Activated naive CD4-positive, alpha-beta T cell treated with anti-CD3 and anti-CD28 coated beads for 36 hours (primary cell): Measurements from ENCODE around the gene RPS6KA6. TPM values are rescaled to one million over a fixed set of nuclear protein-coding genes. Genes with fewer than 3 reads are reported as not detected.

ENCODE experiments used
- CTCF ChIA-PET: fragments of 350-600 bp; sonication (Branson Sonifier 250); formaldehyde crosslinking; loops from one replicate; lab custom pipeline; 2021; ENCODE audit warnings: antibody characterized with exemption; lab: Charles Lee
- DNase-seq: peaks from one replicate; pipeline ENCODE4 v3.0.0-alpha.2; 2020
- H3K27ac Mint-ChIP-seq: one replicate; pipeline ENCODE4 v1.8.0; 2021; ENCODE audit warnings: mild to moderate bottlenecking, mixed read lengths
- H3K27me3 Mint-ChIP-seq: one replicate; pipeline ENCODE4 v1.8.0; 2021; ENCODE audit warnings: low read depth, mixed read lengths
- H3K36me3 Mint-ChIP-seq: one replicate; pipeline ENCODE4 v1.8.0; 2021; ENCODE audit warnings: low read depth, mixed read lengths
- H3K4me1 Mint-ChIP-seq: one replicate; pipeline ENCODE4 v1.8.0; 2021; ENCODE audit warnings: low read depth, mixed read lengths
- H3K4me3 Mint-ChIP-seq: one replicate; pipeline ENCODE4 v1.8.0; 2021; ENCODE audit warnings: mild to moderate bottlenecking, moderate library complexity, mixed read lengths
- H3K9me3 Mint-ChIP-seq: one replicate; pipeline ENCODE4 v1.8.0; 2021; ENCODE audit warnings: mixed read lengths
- intact Hi-C: fragments of 100-400 bp; cut with micrococcal nuclease; formaldehyde crosslinking; loops from one replicate; pipeline ENCODE4 v1.15.1; 2023
- microRNA-seq: library from miRNA; unstranded; fragments of <30 nt; microRNA quantifications from one replicate; pipeline ENCODE4 v1.2.0, GENCODE V29; 2022; ENCODE audit warnings: borderline microRNAs expressed, borderline replicate concordance
- total RNA-seq, 2 experiments: library from RNA; stranded (reverse); gene quantifications; one replicate each; pipeline ENCODE4 v1.2.3, GENCODE V29; 2021

Gene RPS6KA6
- total RNA-seq, 2 experiments from 2014 or later, result 0.02 TPM; not detected in 1

- no peak overlapping the region for H3K27ac Mint-ChIP-seq
- no peak for DNase-seq
- no peaks in the 10 kb centered on the region for H3K36me3 Mint-ChIP-seq
- H3K9me3 Mint-ChIP-seq, result no peaks in the 10 kb centered on the region
- intact Hi-C loops, result no loop called here
- no peaks in the 10 kb centered on the region for H3K4me1 Mint-ChIP-seq
- H3K27me3 Mint-ChIP-seq, result no peaks in the 10 kb centered on the region
- H3K4me3 Mint-ChIP-seq, result no peak overlapping the region
- CTCF ChIA-PET, result no interaction called here
Measured at GRCh38 chrX:84064814-84065213, 123.2 kb downstream of the RPS6KA6 start.

GRCh38 chrX:84064164-84064563 is 123.8 kb downstream of the RPS6KA6 start:
- no peaks in the 10 kb centered on the region for H3K9me3 Mint-ChIP-seq
- no peak overlapping the region for H3K4me3 Mint-ChIP-seq
- no peaks in the 10 kb centered on the region for H3K4me1 Mint-ChIP-seq
- CTCF ChIA-PET, result no interaction called here
- no peaks in the 10 kb centered on the region for H3K27me3 Mint-ChIP-seq
- no peak overlapping the region for H3K27ac Mint-ChIP-seq
- H3K36me3 Mint-ChIP-seq, result no peaks in the 10 kb centered on the region
- intact Hi-C loops, result no loop called here
- no peak for DNase-seq

GRCh38 chrX:84047339-84047738 is 140.7 kb downstream of the RPS6KA6 start:
- H3K27ac Mint-ChIP-seq, result no peak overlapping the region
- H3K4me1 Mint-ChIP-seq, result no peaks in the 10 kb centered on the region
- intact Hi-C loops, result no loop called here
- no peaks in the 10 kb centered on the region for H3K9me3 Mint-ChIP-seq
- H3K27me3 Mint-ChIP-seq, result no peaks in the 10 kb centered on the region
- no peaks in the 10 kb centered on the region for H3K36me3 Mint-ChIP-seq
- H3K4me3 Mint-ChIP-seq, result no peak overlapping the region
- DNase-seq, result no peak
- CTCF ChIA-PET, result interaction anchor here (0.9 kb wide), 1 partner anchor 10 kb away, joined by 5 read pairs; no protein-coding TSS in a partner anchor

GRCh38 chrX:84046403-84046984 is 141.5 kb downstream of the RPS6KA6 start:
- no peaks in the 10 kb centered on the region for H3K36me3 Mint-ChIP-seq
- CTCF ChIA-PET, result no interaction called here
- no peak overlapping the region for H3K27ac Mint-ChIP-seq
- no peak overlapping the region for H3K4me3 Mint-ChIP-seq
- no peaks in the 10 kb centered on the region for H3K4me1 Mint-ChIP-seq
- H3K9me3 Mint-ChIP-seq, result no peaks in the 10 kb centered on the region
- intact Hi-C loops, result no loop called here
- peak; percentile 10 for DNase-seq
- H3K27me3 Mint-ChIP-seq, result no peaks in the 10 kb centered on the region

GRCh38 chrX:84044051-84044450 is 143.9 kb downstream of the RPS6KA6 start:
- Mint-ChIP-seq H3K4me3 (no peak overlapping the region), H3K27ac (no peak overlapping the region), H3K4me1 (no peaks in the 10 kb centered on the region), H3K27me3 (no peaks in the 10 kb centered on the region), H3K9me3 (peaks cover 1% of the 10 kb centered on the region), H3K36me3 (no peaks in the 10 kb centered on the region)
- DNase-seq, result no peak
- CTCF ChIA-PET, result no interaction called here
- intact Hi-C loops, result no loop called here

Small RNA genes lying within 50 kb of the gene (microRNA-seq; reads per million reads assigned to microRNA genes)
- not detected for gene MIR548I4
